ACC112 (cell line): Measurements from ENCODE around the gene ARSB.

Experiments used
- H2AFZ ChIP-seq: fragments of 200-600 bp; sonication (generic); one replicate; pipeline ENCODE4 v1.6.0; 2017; ENCODE audit warnings: antibody characterized with exemption, low read length; ENCODE audit not compliant: unreplicated experiment
- H3K27ac ChIP-seq: fragments of 200-600 bp; sonication (generic); 2 replicates; pipeline ENCODE4 v1.5.1; 2014; ENCODE audit warnings: low read depth, mild to moderate bottlenecking, antibody characterized with exemption, low read length, moderate library complexity
- H3K27me3 ChIP-seq: fragments of 200-600 bp; sonication (generic); 2 replicates; pipeline ENCODE4 v1.6.1; 2014; ENCODE audit warnings: mild to moderate bottlenecking, antibody characterized with exemption, low read length, moderate library complexity, mixed read lengths; ENCODE audit not compliant: insufficient read depth
- H3K36me3 ChIP-seq: fragments of 200-600 bp; sonication (generic); 2 replicates; pipeline ENCODE4 v1.6.1; 2016; ENCODE audit warnings: mild to moderate bottlenecking, antibody characterized with exemption, low read length, moderate library complexity, mixed read lengths; ENCODE audit not compliant: insufficient read depth
- H3K4me1 ChIP-seq: fragments of 200-600 bp; sonication (generic); one replicate; pipeline ENCODE4 v1.6.1; 2016; ENCODE audit warnings: low read length, mixed read lengths; ENCODE audit not compliant: insufficient read depth, unreplicated experiment, control insufficient read depth
- H3K4me3 ChIP-seq: fragments of 200-600 bp; sonication (generic); 2 replicates; pipeline ENCODE4 v1.5.1; 2014; ENCODE audit warnings: mild to moderate bottlenecking, low read depth, low read length
- H3K79me2 ChIP-seq: fragments of 200-600 bp; sonication (generic); one replicate; pipeline ENCODE4 v1.6.0; 2016; ENCODE audit warnings: low read length; ENCODE audit not compliant: control insufficient read depth, unreplicated experiment, insufficient read depth

The ARSB gene

DNA sequence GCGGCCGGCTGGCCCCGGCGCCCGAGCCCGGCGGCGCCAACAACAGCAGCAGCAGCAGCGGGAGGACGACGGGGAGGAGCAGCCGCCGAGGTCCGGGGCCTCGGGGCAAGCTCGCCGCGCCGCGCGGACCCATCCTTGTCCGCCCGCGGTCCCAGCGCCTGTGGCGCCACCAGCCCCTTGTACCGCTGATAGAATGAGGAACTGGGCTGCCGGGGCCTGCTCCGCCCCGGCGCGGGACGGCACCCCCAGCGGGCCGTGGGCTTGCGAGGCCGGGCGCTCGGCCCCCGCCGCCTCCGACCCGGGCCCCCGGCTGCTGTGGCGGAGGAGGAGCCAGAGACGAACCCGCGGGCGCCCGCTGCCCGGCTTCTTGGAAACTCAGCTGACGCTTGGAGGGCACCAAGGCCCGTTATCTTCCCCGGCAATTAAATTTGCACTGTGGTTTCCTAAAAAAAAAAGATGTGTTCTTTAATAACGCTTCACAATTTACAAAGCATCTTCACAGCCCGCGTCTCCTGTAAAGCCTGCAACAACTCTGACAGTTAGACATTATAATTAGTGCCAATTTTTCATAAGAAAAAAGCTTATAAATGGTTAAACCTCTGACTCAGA, at the start of gene ARSB:
TSS of gene ARSB (minus strand) at position 195 of the 609 bp plus-strand sequence. CDS start at position 133, 62 bp downstream.
- Histone ChIP-seq H3K4me1 (peaks cover 36% of the 10 kb centered on the region), H2AFZ (peak within 1 kb of the TSS; percentile 85), H3K27ac (peak within 1 kb of the TSS; percentile 73), H3K4me3 (peak within 1 kb of the TSS; percentile 88), H3K27me3 (no peaks in the 10 kb centered on the region), H3K36me3 (no peaks in the 10 kb centered on the region), H3K79me2 (peaks cover 18% of the 10 kb centered on the region)

DNA sequence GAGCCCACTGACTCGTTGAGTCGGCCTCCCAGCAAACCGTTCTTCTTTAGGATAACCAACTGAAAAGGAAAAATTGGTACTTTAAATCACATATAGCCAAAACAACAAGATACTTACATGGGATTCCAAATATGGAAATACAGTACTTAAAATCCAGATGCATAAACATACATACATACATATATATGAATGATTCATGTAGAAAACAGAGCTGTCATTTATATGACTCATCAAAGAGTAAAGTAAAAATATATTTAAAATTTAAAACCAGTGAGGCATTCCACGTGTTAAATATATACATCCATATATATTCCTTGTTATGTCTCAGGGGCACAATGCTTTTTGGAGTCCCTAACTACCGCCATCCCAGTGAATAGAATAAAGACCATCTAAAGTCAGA, 47.7 kb upstream of the ARSB start:
- Histone ChIP-seq H3K27me3 (no peaks in the 10 kb centered on the region), H3K4me3 (no peak overlapping the region), H3K36me3 (no peaks in the 10 kb centered on the region), H3K4me1 (no peaks in the 10 kb centered on the region), H2AFZ (no peak overlapping the region), H3K27ac (no peak overlapping the region), H3K79me2 (no peaks in the 10 kb centered on the region)

- H3K36me3 ChIP-seq = no peaks in the 10 kb centered on the region
- no peaks in the 10 kb centered on the region for H3K27me3 ChIP-seq
- H3K27ac ChIP-seq = no peak overlapping the region
- no peaks in the 10 kb centered on the region for H3K4me1 ChIP-seq
- H2AFZ ChIP-seq = no peak overlapping the region
- H3K79me2 ChIP-seq = no peaks in the 10 kb centered on the region
- H3K4me3 ChIP-seq = no peak overlapping the region
Observed at GRCh38 chr5:79032031-79032695, 47.1 kb upstream of the ARSB start.

DNA sequence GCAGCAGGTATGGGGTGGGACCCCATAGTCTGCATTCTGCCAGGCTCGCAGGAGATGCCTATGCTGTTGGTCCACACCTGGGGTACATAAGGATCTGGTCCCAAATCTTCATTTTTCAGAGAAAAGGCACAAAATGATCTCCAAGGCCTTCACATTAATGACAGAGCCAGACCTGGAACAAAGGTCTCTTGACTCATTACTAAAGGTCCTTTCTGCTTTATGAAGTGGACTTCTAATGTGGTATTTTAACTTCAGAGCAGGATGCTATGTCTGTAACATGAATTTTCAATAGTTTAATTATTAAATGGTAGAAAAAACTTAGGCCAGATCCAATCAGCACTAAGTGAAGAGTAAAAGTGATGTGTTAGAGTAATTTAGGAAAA, 46.4 kb upstream of the ARSB start:
- H3K4me3 ChIP-seq = no peak overlapping the region
- H2AFZ ChIP-seq = no peak overlapping the region
- H3K27ac ChIP-seq = no peak overlapping the region
- H3K36me3 ChIP-seq = no peaks in the 10 kb centered on the region
- H3K4me1 ChIP-seq = no peaks in the 10 kb centered on the region
- no peaks in the 10 kb centered on the region for H3K27me3 ChIP-seq
- H3K79me2 ChIP-seq = no peaks in the 10 kb centered on the region

- H2AFZ ChIP-seq = no peak overlapping the region
- no peaks in the 10 kb centered on the region for H3K4me1 ChIP-seq
- no peaks in the 10 kb centered on the region for H3K27me3 ChIP-seq
- H3K36me3 ChIP-seq = no peaks in the 10 kb centered on the region
- H3K4me3 ChIP-seq = no peak overlapping the region
- H3K79me2 ChIP-seq = no peaks in the 10 kb centered on the region
- H3K27ac ChIP-seq = no peak overlapping the region
Observed at GRCh38 chr5:79030663-79031484, 45.8 kb upstream of the ARSB start.

DNA sequence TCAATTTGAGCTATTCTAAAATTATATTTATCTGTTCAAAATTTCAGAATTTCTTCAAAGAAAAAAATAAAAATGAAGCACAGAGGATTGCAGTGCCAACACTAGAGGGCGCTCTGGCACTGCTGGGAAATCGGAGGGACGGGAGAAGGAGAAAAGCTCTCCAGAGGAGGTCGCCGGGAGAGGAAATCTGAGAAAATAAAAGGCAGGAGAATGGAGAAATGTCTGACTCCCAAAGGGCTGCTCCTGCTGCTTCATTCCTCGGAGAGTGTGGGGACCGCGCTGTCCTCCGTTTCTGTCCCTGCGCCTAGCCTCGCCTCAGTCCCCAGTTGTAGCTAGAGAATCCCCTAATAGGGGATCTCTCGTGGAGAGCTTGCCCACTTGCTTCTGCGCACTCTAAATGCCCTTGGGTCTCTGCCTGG, 40.0 kb upstream of the ARSB start:
- Histone ChIP-seq H3K4me1 (peaks cover 14% of the 10 kb centered on the region), H3K27ac (no peak overlapping the region), H3K27me3 (no peaks in the 10 kb centered on the region), H3K79me2 (no peaks in the 10 kb centered on the region), H3K36me3 (no peaks in the 10 kb centered on the region), H3K4me3 (peak overlapping the region; percentile 70), H2AFZ (peak overlapping the region; percentile 52)

- Histone ChIP-seq H3K36me3 (no peaks in the 10 kb centered on the region), H3K27me3 (no peaks in the 10 kb centered on the region), H3K4me3 (no peak overlapping the region), H3K4me1 (peaks cover 14% of the 10 kb centered on the region), H3K27ac (no peak overlapping the region), H2AFZ (no peak overlapping the region), H3K79me2 (no peaks in the 10 kb centered on the region)
Observed at GRCh38 chr5:79023947-79024346, 38.8 kb upstream of the ARSB start.

GRCh38 chr5:79023348-79023747, 38.2 kb upstream of the ARSB start:
- no peak overlapping the region for H3K27ac ChIP-seq
- H3K4me3 ChIP-seq = no peak overlapping the region
- H3K4me1 ChIP-seq = peaks cover 14% of the 10 kb centered on the region
- H2AFZ ChIP-seq = no peak overlapping the region
- no peaks in the 10 kb centered on the region for H3K27me3 ChIP-seq
- H3K36me3 ChIP-seq = no peaks in the 10 kb centered on the region
- no peaks in the 10 kb centered on the region for H3K79me2 ChIP-seq

GRCh38 chr5:79022771-79023170, 37.7 kb upstream of the ARSB start:
- no peaks in the 10 kb centered on the region for H3K36me3 ChIP-seq
- no peak overlapping the region for H3K27ac ChIP-seq
- H3K4me3 ChIP-seq = no peak overlapping the region
- H2AFZ ChIP-seq = no peak overlapping the region
- H3K4me1 ChIP-seq = peaks cover 14% of the 10 kb centered on the region
- no peaks in the 10 kb centered on the region for H3K79me2 ChIP-seq
- no peaks in the 10 kb centered on the region for H3K27me3 ChIP-seq

- peak overlapping the region; percentile 35 for H2AFZ ChIP-seq
- H3K4me1 ChIP-seq = peaks cover 14% of the 10 kb centered on the region
- H3K27me3 ChIP-seq = no peaks in the 10 kb centered on the region
- no peaks in the 10 kb centered on the region for H3K79me2 ChIP-seq
- no peak overlapping the region for H3K4me3 ChIP-seq
- no peak overlapping the region for H3K27ac ChIP-seq
- no peaks in the 10 kb centered on the region for H3K36me3 ChIP-seq
Observed at GRCh38 chr5:79021753-79022152, 36.6 kb upstream of the ARSB start.
